Measurements from ENCODE around the gene AGTPBP1.

DNA sequence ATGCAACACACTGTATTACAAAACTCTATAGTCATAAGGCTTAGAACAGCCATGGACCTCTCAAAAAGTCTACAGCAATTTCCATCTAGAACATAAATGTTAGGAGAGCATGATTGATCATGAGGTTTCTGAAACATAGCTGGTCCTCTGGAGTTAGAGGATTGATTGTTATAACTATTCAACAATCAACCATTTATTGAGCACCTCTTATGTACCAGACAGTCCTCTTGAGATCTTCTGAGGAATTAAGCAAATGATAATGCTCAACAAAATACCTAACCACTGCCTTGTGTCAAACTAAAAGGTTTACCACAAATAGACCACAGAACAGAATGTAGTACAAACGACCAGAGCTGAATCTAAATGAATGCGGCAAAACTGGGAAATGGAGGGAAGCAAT is 3.4 kb upstream of the AGTPBP1 start:
- TF ChIP-seq, protein P1, sequence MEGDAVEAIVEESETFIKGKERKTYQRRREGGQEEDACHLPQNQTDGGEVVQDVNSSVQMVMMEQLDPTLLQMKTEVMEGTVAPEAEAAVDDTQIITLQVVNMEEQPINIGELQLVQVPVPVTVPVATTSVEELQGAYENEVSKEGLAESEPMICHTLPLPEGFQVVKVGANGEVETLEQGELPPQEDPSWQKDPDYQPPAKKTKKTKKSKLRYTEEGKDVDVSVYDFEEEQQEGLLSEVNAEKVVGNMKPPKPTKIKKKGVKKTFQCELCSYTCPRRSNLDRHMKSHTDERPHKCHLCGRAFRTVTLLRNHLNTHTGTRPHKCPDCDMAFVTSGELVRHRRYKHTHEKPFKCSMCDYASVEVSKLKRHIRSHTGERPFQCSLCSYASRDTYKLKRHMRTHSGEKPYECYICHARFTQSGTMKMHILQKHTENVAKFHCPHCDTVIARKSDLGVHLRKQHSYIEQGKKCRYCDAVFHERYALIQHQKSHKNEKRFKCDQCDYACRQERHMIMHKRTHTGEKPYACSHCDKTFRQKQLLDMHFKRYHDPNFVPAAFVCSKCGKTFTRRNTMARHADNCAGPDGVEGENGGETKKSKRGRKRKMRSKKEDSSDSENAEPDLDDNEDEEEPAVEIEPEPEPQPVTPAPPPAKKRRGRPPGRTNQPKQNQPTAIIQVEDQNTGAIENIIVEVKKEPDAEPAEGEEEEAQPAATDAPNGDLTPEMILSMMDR (conservative IDR thresholded peaks at IDR 0.05; ENCODE audit: low read length) = no peak
- TF ChIP-seq EZH2phosphoT487 (IDR thresholded peaks at IDR 0.05; ENCODE audit: borderline replicate concordance) = no peak

All from Loucy (cell line).